T-helper 17 cell (primary cell): ENCODE measurements around the gene CD59. TPM values are rescaled to one million over a fixed set of nuclear protein-coding genes. Genes with fewer than 3 reads are reported as not detected.

ENCODE experiments used
- ATAC-seq: fragments of 150-1000 bp; cut with Tn5 transposase; 2 replicates; pipeline ENCODE4 v1.10.0; 2021; ENCODE audit warnings: mild to moderate bottlenecking, moderate library complexity
- DNase-seq, 3 donors: peaks; one replicate each; pipeline versions ENCODE4 v3.0.0 to v3.0.0-alpha.2; 2020 to 2021
- H3K9me3 ChIP-seq: one replicate; pipeline ENCODE4 v1.7.0; 2013; ENCODE audit warnings: low read length, mild to moderate bottlenecking; ENCODE audit not compliant: control insufficient read depth, poor library complexity, severe bottlenecking
- H3K27ac Mint-ChIP-seq: one replicate; pipeline ENCODE4 v1.8.0; 2022; ENCODE audit warnings: mild to moderate bottlenecking, moderate library complexity, mixed read lengths
- H3K27me3 Mint-ChIP-seq: one replicate; pipeline ENCODE4 v1.8.0; 2022; ENCODE audit warnings: mixed read lengths
- H3K36me3 Mint-ChIP-seq: one replicate; pipeline ENCODE4 v1.8.0; 2022; ENCODE audit warnings: low read depth, mixed read lengths
- H3K4me1 Mint-ChIP-seq: one replicate; pipeline ENCODE4 v1.8.0; 2022; ENCODE audit warnings: mild to moderate bottlenecking, mixed read lengths
- H3K4me3 Mint-ChIP-seq: one replicate; pipeline ENCODE4 v1.8.0; 2022; ENCODE audit warnings: mild to moderate bottlenecking, moderate library complexity, mixed read lengths
- total RNA-seq, 4 donors: library from RNA in 2 of 4; stranded (reverse) in 2 of 4; gene quantifications; one replicate each; pipeline ENCODE4 v1.2.3 and lab custom pipeline; 2022 to 2026

CD59 gene
- total RNA-seq, 2 donors from 2014 or later, result 48.7 to 53.6 TPM

GRCh38 chr11:33658195-33658900 is 77.9 kb downstream of the CD59 start:
- H3K4me3 Mint-ChIP-seq, result no peak overlapping the region
- H3K36me3 Mint-ChIP-seq, result peaks cover 2% of the 10 kb centered on the region
- no peak for ATAC-seq
- H3K27ac Mint-ChIP-seq, result no peak overlapping the region
- no peak for DNase-seq
- peaks cover 44% of the 10 kb centered on the region for H3K27me3 Mint-ChIP-seq
- no peaks in the 10 kb centered on the region for H3K9me3 ChIP-seq
- peaks cover 3% of the 10 kb centered on the region for H3K4me1 Mint-ChIP-seq

GRCh38 chr11:33657757-33658156 is 78.5 kb downstream of the CD59 start:
- Mint-ChIP-seq H3K27me3 (peaks cover 50% of the 10 kb centered on the region), H3K36me3 (peaks cover 2% of the 10 kb centered on the region), H3K4me3 (no peak overlapping the region), H3K4me1 (peaks cover 3% of the 10 kb centered on the region), H3K27ac (no peak overlapping the region)
- DNase-seq, result no peak
- no peaks in the 10 kb centered on the region for H3K9me3 ChIP-seq
- ATAC-seq, result no peak

- no peak for DNase-seq
- H3K9me3 ChIP-seq, result no peaks in the 10 kb centered on the region
- Mint-ChIP-seq H3K4me3 (no peak overlapping the region), H3K27ac (no peak overlapping the region), H3K36me3 (peaks cover 2% of the 10 kb centered on the region), H3K27me3 (peaks cover 58% of the 10 kb centered on the region), H3K4me1 (peaks cover 3% of the 10 kb centered on the region)
- no peak for ATAC-seq
These were observed 79.5 kb downstream of the CD59 start for GRCh38 chr11:33656768-33657167.

- Mint-ChIP-seq H3K27ac (no peak overlapping the region), H3K4me3 (no peak overlapping the region), H3K27me3 (peaks cover 64% of the 10 kb centered on the region), H3K4me1 (peaks cover 3% of the 10 kb centered on the region), H3K36me3 (peaks cover 2% of the 10 kb centered on the region)
- no peak for ATAC-seq
- H3K9me3 ChIP-seq, result no peaks in the 10 kb centered on the region
- DNase-seq, result no peak
These were observed 80.2 kb downstream of the CD59 start for GRCh38 chr11:33655842-33656600.

- Mint-ChIP-seq H3K36me3 (peaks cover 2% of the 10 kb centered on the region), H3K27me3 (peaks cover 79% of the 10 kb centered on the region), H3K27ac (no peak overlapping the region), H3K4me1 (peaks cover 3% of the 10 kb centered on the region), H3K4me3 (no peak overlapping the region)
- no peaks in the 10 kb centered on the region for H3K9me3 ChIP-seq
- ATAC-seq (no peak), DNase-seq (no peak)
These were observed 81.6 kb downstream of the CD59 start for GRCh38 chr11:33654594-33654993.

Other genes with a start within 250 kb of the CD59 start
- gene C11orf91, start 35.6 kb downstream of the CD59 start, total RNA-seq, result not detected
- gene FBXO3, start 38.1 kb upstream of the CD59 start, total RNA-seq, result 10 to 100 TPM; 43.9 to 57.3 TPM
- 1 to 10 TPM; 1.8 to 2.1 TPM for gene LMO2, start 155.7 kb upstream of the CD59 start, total RNA-seq